Stimulated activated CD4-positive, alpha-beta T cell treated with anti-CD3 and anti-CD28 coated beads, TNF-alpha, amount 100 ng/mL, for 1 hour (primary cell): Measurements from ENCODE around the gene CELSR3.

Experiments
- DNase-seq, 3 donors: peaks; one replicate each; pipeline ENCODE4 v3.0.0-alpha.2; 2020; ENCODE audit warnings: low read depth in 3 of 3, low spot score in 1 of 3

Gene CELSR3, protein sequence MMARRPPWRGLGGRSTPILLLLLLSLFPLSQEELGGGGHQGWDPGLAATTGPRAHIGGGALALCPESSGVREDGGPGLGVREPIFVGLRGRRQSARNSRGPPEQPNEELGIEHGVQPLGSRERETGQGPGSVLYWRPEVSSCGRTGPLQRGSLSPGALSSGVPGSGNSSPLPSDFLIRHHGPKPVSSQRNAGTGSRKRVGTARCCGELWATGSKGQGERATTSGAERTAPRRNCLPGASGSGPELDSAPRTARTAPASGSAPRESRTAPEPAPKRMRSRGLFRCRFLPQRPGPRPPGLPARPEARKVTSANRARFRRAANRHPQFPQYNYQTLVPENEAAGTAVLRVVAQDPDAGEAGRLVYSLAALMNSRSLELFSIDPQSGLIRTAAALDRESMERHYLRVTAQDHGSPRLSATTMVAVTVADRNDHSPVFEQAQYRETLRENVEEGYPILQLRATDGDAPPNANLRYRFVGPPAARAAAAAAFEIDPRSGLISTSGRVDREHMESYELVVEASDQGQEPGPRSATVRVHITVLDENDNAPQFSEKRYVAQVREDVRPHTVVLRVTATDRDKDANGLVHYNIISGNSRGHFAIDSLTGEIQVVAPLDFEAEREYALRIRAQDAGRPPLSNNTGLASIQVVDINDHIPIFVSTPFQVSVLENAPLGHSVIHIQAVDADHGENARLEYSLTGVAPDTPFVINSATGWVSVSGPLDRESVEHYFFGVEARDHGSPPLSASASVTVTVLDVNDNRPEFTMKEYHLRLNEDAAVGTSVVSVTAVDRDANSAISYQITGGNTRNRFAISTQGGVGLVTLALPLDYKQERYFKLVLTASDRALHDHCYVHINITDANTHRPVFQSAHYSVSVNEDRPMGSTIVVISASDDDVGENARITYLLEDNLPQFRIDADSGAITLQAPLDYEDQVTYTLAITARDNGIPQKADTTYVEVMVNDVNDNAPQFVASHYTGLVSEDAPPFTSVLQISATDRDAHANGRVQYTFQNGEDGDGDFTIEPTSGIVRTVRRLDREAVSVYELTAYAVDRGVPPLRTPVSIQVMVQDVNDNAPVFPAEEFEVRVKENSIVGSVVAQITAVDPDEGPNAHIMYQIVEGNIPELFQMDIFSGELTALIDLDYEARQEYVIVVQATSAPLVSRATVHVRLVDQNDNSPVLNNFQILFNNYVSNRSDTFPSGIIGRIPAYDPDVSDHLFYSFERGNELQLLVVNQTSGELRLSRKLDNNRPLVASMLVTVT (N-terminal part only)

GRCh38 chr3:48662753-48663488 lies at the start of gene CELSR3:
CELSR3 (minus strand) TSS chr3:48662886; CDS start chr3:48662634, 252 bp downstream.
- DNase-seq: peak in 1 of 3 donors; percentile 26

DNA sequence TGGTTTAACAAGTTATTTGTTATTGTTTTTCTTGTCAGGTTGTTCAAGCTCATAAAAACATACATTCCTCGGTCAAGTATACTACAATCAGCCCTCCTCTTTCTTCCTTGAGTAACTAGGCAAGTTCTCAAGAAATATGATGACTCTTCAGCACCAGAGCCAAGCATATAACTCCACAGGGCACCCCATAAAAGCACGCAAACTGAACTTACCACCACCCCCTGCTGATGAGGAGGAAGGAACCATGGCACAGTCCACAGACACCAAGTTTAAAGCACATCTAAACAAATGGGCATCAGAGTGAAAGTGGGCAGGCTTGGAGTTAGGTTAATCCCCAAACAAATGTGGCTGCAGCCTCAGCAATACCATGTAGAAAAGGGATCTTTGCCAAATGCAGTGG lies 49.0 kb upstream of the CELSR3 start:
- DNase-seq: no peak

DNA sequence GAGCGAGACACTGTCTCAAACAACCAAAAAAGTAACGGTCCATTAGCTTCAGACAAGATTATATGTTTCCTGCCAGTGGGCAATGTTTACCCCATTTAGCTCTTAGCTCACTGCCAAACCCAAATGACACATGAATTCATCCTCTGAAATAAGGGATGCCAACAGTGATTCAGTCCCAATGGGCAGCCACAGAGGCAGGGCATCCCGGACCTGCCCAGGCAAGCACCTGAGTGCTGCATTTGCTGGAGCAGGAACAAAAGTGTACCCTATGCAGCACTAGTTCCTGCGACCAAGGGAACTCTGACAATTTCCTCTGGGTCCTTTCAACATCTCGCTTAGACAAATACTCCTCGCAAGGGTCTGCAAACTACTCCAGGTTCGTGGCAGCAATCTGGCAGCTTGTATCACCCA lies 46.4 kb upstream of the CELSR3 start:
- DNase-seq: no peak

GRCh38 chr3:48708481-48708889 lies 45.8 kb upstream of the CELSR3 start:
- DNase-seq: no peak

GRCh38 chr3:48707157-48707556 lies 44.5 kb upstream of the CELSR3 start:
- DNase-seq: no peak

DNA sequence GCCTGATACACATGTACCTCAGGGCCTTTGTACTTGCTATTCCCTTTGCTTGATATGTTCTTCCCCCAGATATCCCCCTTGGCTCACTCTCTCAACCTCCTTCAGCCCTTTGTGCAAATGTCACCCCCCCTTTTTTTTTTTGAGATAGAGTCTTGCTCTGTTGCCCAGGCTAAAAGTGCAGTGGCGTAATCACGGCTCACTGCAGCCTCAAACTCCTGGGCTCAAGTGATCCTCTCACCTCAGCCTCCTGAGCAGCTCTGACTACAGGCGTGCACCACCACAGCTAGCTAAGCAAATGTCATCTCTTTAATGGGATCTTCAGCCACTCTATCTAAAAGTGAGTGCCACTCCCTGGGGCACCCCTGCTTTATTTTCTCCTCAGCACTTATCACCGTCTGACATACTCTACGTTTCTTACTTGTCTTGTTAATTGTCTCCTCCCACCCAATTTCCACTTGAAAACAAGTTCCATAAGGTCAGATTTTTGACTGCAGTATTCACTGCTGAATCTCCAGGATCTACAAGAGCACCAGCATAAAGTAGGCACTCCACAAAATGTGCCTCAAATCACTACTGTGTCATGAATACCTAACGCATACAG lies 39.7 kb upstream of the CELSR3 start:
- no peak for DNase-seq

DNA sequence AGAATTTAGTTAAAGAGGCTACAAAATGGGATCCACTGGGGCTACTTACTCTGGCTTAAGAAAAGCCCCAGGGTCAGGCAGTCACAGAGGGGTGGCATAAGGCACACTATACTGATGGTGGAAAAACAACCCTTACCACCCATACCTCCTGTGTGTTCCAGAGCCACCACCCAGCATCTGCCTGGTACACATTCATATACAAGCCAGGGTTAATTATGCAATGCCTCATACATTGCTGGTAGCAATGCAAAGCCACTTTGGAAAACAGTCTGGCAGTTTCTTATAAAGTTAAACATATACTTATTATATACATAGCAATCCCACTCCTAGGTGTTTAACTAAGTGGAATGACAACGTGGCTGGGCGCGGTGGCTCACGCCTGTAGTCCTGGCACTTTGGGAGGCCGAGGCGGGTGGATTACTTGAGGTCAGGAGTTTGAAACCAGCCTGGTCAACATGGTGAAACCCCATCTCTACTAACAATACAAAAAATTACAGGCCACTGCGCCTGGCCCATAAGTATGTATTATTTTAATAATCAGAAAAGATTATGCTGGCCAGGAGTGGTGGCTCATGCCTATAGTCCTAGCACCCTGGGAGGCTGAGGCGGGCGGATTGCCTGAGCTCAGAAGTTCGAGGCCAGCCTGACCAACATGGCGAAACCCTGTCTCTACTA lies 38.2 kb upstream of the CELSR3 start:
- DNase-seq: no peak

- DNase-seq: no peak
Observed at GRCh38 chr3:48698891-48699290, 36.2 kb upstream of the CELSR3 start.

- no peak for DNase-seq
Observed at GRCh38 chr3:48697952-48698351, 35.3 kb upstream of the CELSR3 start.

GRCh38 chr3:48696601-48697000 lies 33.9 kb upstream of the CELSR3 start:
- DNase-seq: no peak

DNA sequence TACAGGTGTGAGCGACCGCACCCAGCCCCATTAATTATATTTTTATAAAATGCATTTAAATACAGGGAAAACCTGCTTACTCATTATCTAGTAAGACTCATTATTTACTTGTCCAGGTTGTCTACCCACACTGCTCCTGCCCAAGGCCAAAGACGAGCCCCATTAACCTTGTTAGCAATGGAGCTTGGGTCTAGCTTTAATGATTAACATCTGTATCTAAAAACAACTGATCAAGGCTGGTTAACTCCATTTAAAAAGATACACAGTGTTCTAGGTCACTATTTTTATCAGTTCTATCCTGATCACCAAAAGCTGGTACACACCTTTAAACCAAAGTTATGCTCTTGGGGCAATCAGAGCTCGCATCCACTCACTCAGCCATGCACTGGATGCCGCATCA lies 33.5 kb upstream of the CELSR3 start:
- no peak for DNase-seq

DNA sequence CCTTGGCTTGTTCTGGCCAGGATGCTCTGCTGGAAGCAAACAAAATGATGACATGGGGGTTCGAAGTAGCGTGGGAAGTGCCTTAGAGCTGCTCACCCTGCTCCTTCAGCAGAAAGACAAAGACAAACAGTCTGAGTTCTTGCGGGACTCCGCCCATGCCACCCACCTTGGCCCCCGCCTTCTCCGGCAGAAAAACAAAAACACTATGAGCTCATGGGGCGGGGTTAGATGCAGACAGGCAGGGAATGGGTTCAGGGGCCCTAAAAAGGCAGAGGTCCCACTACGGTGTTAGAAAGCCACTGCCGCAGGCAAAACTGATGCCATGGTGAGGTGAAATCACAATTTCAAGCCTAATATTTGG lies 32.7 kb upstream of the CELSR3 start:
- DNase-seq: no peak

- DNase-seq: no peak
Observed at GRCh38 chr3:48694610-48695392, 32.1 kb upstream of the CELSR3 start.

- DNase-seq: no peak
Observed at GRCh38 chr3:48693826-48694225, 31.1 kb upstream of the CELSR3 start.

DNA sequence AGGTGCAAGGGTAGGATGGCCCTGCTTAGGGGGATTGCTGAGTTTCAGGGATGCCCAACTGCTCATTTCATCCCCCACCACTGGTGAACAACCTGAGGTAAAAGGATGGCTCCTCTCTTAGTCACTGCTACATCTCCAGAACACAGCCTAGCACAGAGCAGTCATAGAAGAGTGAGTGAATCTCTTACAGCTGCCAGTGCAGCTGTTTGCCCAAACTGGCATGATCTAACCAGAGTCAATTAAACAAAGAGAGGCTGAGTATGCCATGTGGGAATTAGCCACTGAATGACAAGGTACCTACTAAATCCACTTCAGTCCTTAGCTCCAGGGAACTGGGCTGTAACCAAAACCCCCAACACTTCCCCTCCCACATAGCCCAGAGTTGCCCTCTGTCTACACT lies 29.9 kb upstream of the CELSR3 start:
- DNase-seq: no peak

GRCh38 chr3:48690846-48691458 lies 28.3 kb upstream of the CELSR3 start:
- DNase-seq: no peak

DNA sequence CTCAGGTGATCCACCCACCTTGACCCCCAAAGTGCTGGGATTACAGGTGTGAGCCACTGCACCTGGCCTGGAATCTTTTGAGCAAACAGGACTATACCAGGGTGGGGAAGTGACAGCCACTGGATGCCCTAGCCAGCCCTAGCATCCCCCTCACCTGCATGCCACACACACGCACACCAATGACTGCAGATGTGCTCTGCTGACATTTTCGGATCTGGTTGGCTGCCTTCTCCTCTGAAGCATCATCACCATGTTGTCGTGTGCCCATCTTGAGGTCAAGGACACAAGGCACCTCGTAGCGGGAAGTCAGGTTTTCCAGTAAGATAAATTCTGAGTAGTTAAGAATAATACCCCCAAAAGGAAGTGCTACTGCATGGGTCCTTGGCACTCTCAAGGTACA lies 26.7 kb upstream of the CELSR3 start:
- no peak for DNase-seq

DNA sequence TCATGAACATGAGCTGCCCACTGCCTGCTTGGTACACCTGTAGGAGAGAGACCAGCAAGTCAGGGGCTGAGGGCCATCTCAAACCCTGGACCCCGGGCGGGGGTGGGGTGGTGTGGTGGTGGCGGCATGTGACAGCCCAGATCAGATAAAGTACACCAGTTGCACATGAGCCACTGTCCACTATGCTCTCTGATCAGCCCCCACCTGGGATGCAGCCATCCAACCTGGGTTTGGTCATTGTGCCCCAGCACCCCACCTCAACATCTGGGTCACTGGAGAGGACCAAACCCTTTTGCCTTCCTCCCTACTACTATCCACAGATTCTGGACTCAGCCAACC lies 26.0 kb upstream of the CELSR3 start:
- no peak for DNase-seq
